AG10803 (cell line): ENCODE data around the gene RPL38.

ENCODE experiments used
- DNase-seq: peaks from one replicate; pipeline ENCODE4 v3.0.0; 2010; ENCODE audit warnings: low read depth
- H3K4me3 ChIP-seq: 2 replicates; pipeline ENCODE4 v1.5.1; 2011; ENCODE audit warnings: mild to moderate bottlenecking, low read length, control low read depth
- TF ChIP-seq, protein P1 (sequence below): conservative IDR thresholded peaks from 2 replicates; pipeline ENCODE4 v1.5.1; 2011; ENCODE audit warnings: mild to moderate bottlenecking, low read length, control low read depth, inconsistent platforms

RPL38 gene

DNA sequence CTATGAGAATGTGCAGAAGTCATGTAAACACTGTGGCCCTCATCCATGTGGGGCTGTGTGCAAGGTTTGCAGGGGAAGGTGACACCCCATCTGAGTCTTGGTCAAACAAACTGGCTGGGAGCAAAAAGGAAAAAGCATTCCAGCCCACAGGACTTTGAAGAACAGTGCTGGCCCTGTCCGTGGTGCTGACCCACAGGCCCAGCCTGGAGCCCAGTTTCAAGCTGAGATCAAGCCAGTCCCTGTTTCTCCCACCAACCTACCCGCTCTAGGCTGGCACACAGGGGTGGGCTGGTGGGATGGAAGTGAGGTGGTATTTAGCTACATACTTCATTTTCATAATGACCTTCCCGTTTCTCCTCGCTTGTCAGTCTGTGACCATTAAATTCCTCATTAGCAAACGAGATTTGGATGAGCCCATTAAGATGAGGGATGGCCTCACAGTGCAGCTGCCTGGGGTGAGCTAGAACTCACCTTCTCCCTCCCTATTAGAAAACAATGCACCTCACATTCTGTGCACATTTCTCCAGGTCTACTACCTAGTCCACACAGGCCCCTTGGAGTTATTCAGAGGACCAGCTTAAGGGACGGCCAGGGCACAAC is 12.6 kb upstream of the RPL38 start:
- no peak overlapping the region for H3K4me3 ChIP-seq
- TF ChIP-seq, protein P1, sequence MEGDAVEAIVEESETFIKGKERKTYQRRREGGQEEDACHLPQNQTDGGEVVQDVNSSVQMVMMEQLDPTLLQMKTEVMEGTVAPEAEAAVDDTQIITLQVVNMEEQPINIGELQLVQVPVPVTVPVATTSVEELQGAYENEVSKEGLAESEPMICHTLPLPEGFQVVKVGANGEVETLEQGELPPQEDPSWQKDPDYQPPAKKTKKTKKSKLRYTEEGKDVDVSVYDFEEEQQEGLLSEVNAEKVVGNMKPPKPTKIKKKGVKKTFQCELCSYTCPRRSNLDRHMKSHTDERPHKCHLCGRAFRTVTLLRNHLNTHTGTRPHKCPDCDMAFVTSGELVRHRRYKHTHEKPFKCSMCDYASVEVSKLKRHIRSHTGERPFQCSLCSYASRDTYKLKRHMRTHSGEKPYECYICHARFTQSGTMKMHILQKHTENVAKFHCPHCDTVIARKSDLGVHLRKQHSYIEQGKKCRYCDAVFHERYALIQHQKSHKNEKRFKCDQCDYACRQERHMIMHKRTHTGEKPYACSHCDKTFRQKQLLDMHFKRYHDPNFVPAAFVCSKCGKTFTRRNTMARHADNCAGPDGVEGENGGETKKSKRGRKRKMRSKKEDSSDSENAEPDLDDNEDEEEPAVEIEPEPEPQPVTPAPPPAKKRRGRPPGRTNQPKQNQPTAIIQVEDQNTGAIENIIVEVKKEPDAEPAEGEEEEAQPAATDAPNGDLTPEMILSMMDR, result no peak
- DNase-seq, result no peak

DNA sequence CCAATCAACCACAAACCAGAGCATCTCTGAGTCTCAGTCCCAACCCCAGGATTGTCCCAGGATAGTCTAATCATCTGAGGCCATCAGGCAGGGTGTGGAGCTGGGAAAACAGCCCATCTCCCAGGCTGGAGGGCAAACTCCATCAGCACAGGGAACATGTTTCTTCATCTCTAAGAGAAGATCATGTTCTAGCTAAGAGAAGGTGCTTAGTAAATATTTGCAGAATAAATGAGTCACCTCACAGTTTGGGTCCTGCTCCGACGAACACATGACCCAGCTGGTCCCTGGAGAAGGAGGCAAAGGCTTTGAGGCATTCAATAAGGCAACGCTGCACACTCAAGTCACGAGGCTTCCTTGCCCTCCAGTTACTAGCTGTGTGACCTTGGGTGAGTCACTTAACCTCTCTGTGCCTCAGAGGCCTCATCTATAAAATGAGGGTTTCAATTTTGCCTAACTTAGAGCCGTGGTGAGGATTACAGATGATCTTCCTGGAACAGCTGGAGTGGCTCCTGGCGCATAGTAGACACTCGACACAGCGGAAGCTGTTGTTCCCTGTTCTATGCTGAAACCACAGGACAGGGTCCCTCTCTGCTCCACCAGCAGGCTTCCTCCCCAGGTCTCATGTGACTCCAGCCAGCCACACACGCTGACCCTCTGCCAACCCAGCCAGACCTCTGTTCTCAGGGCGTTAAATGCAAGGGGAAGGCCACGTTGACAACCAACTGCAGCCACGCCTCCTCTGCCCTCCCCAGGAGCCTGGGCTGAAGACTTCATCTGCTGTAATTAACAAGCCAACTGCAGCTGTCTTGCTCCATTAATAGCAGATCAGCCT is 10.3 kb upstream of the RPL38 start:
- no peak overlapping the region for H3K4me3 ChIP-seq
- TF ChIP-seq, protein P1, result no peak
- DNase-seq, result no peak

DNA sequence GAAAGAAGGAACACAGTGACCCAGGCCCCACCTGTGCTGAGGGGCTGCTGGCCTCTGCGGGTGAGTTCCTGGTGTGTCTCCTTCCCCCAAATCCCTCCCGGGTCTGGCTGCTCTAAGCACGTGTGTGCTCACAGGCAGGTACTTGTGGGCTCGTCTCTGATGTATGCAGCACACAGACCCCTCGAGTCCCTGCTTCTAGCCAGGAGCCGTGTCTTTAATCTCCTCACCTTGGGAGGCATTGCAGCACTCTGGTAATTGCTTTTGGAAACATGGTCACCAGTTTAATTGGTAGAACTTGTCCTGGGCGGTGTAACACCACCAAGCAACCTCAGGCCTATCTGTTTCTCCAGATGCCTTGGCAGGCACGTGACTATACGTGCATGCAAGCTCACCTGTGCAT is 8.8 kb upstream of the RPL38 start:
- H3K4me3 ChIP-seq, result no peak overlapping the region
- TF ChIP-seq, protein P1, result no peak
- DNase-seq, result no peak

- DNase-seq, result no peak
- H3K4me3 ChIP-seq, result no peak overlapping the region
- TF ChIP-seq, protein P1, result no peak
These were observed 6.7 kb upstream of the RPL38 start for GRCh38 chr17:74196541-74197317.

DNA sequence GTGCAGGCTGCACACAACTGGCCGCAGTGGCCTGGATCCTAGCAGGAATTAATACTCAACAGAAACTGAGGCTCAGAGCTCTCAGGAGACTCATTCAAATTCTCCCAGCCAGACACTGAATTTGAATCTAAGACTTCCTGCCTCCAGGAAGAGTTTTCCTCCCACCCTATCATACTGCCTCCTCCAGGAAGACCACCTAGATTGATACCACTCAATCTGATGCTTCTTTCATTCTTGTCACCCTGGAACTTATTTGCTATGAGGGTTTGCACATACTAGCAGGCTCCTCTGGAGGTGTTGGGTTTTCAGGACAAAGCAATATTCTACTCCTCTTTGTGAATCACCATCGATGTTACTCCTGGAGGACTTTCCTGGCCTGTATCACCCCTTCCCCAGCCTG is 5.7 kb upstream of the RPL38 start:
- no peak overlapping the region for H3K4me3 ChIP-seq
- no peak for DNase-seq
- TF ChIP-seq, protein P1, result no peak

DNA sequence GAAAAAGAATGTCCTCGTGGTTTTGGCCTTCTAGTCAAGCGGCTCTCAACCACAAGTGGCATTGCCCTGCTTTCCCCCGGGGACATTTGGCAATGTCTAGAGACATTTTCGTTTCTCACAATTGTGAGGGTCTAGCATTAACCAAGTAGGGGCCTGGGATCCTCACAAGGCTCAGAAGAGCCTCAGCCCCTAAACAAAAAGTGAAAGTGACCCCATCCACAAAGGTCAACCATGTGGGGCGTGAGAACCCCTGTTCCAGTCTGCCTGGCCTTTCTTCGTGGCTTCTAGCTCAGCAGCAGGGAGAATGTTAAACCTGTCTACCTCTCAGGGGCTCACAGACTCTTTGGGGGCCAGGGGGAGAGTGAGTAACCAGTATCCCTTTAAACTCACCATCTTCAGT is 4.8 kb upstream of the RPL38 start:
- DNase-seq, result no peak
- TF ChIP-seq, protein P1, result no peak

More for the DNA sequence above, 4.8 kb upstream of the RPL38 start:
- H3K4me3 ChIP-seq, result no peak overlapping the region
